Measurements from ENCODE around the gene PRRC2B. TPM values are rescaled to one million over a fixed set of nuclear protein-coding genes. Genes with fewer than 3 reads are reported as not detected.

The PRRC2B gene
- total RNA-seq, 1 donor from 2014 or later, result 174 TPM

GRCh38 chr9:131418143-131419025 is 24.5 kb downstream of the PRRC2B start:
- Mint-ChIP-seq H3K9me3 (no peaks in the 10 kb centered on the region), H3K4me1 (ENCODE audit: low read depth) (peaks cover 77% of the 10 kb centered on the region), H3K27ac (peak overlapping the region; percentile 84), H3K4me3 (ENCODE audit: low read depth) (peak overlapping the region; percentile 74), H3K36me3 (ENCODE audit: low read depth) (peaks cover 61% of the 10 kb centered on the region), H3K27me3 (ENCODE audit: low read depth) (no peaks in the 10 kb centered on the region)
- intact Hi-C loops (cut with micrococcal nuclease), result loop anchor here (2.0 to 10.0 kb wide), 2 partner anchors 20 to 64 kb away; no protein-coding TSS in a partner anchor
- no peak for DNase-seq (ENCODE audit: low spot score)

DNA sequence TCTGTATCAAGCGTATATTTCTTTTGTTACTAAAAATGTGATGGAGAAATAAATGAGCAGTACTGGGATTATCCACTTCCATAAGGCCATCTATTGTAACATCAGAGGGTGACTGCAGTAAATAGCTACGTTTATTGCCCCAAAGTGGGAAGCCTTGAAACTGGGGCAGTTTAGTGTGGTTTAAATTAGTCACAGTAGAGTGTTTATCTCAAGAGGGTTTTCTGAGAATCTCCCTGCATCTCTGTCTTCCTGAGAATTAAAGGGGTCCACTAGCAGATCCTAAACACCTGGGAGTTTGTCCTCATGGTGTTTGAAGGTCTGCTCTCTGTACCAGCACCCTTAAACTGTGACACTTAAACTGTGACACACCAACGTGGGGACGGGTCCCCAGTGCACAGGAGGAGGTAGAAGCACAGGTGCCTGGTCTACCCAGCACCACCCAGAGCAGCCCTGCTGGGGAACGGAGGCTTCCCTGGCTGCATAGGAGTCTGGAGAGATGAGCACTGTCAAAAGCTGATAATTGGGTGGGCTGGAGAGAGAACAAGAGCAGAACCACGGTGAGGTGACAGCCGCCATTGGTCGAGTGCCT is 25.2 kb downstream of the PRRC2B start:
- intact Hi-C loops (cut with micrococcal nuclease), result loop anchor here (2.0 to 10.0 kb wide), 2 partner anchors 20 to 64 kb away; no protein-coding TSS in a partner anchor
- Mint-ChIP-seq H3K36me3 (ENCODE audit: low read depth) (peaks cover 61% of the 10 kb centered on the region), H3K4me1 (ENCODE audit: low read depth) (peaks cover 76% of the 10 kb centered on the region), H3K9me3 (no peaks in the 10 kb centered on the region), H3K4me3 (ENCODE audit: low read depth) (peak overlapping the region; percentile 74), H3K27me3 (ENCODE audit: low read depth) (no peaks in the 10 kb centered on the region), H3K27ac (peak overlapping the region; percentile 84)
- no peak for DNase-seq (ENCODE audit: low spot score)

DNA sequence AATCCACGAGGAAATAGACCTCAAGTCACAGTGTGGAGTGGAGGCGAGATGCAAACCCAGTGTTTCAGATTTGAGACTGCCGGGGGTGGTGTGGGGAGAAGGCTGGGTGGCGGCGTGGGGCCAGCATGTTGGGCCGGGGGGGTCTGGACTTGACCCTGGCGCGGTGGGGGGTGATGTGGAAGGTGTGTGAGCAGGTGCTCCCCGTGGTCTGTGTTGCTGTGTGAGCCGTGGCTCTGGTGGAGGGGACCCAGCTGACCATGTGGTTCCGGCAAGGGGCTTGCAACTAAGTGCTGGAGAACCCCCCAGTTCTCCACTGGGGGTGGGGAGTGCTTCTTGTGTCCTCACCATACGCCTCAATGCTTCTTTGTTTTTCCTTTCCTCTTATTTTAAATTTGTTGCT is 25.8 kb downstream of the PRRC2B start:
- DNase-seq (ENCODE audit: low spot score), result no peak
- no peak overlapping the region for H3K4me3 Mint-ChIP-seq (ENCODE audit: low read depth)
- intact Hi-C loops (cut with micrococcal nuclease), result loop anchor here (2.0 to 10.0 kb wide), 2 partner anchors 21 to 65 kb away; no protein-coding TSS in a partner anchor

GRCh38 chr9:131420980-131421624 is 27.2 kb downstream of the PRRC2B start:
- DNase-seq (ENCODE audit: low spot score), result no peak
- Mint-ChIP-seq H3K36me3 (ENCODE audit: low read depth) (peaks cover 53% of the 10 kb centered on the region), H3K9me3 (no peaks in the 10 kb centered on the region), H3K27ac (peak overlapping the region; percentile 56), H3K4me1 (ENCODE audit: low read depth) (peaks cover 68% of the 10 kb centered on the region), H3K27me3 (ENCODE audit: low read depth) (no peaks in the 10 kb centered on the region), H3K4me3 (ENCODE audit: low read depth) (peak overlapping the region; percentile 4)
- intact Hi-C loops (cut with micrococcal nuclease), result no loop called here

More for the DNA sequence above, 25.8 kb downstream of the PRRC2B start:
- H3K9me3 Mint-ChIP-seq, result no peaks in the 10 kb centered on the region
- peaks cover 74% of the 10 kb centered on the region for H3K4me1 Mint-ChIP-seq (ENCODE audit: low read depth)
- no peaks in the 10 kb centered on the region for H3K27me3 Mint-ChIP-seq (ENCODE audit: low read depth)
- H3K27ac Mint-ChIP-seq, result peak overlapping the region; percentile 84
- H3K36me3 Mint-ChIP-seq (ENCODE audit: low read depth), result peaks cover 57% of the 10 kb centered on the region

GRCh38 chr9:131421691-131422090 is 27.8 kb downstream of the PRRC2B start:
- peak overlapping the region; percentile 56 for H3K27ac Mint-ChIP-seq

GRCh38 chr9:131422241-131422792 is 28.4 kb downstream of the PRRC2B start:
- no peaks in the 10 kb centered on the region for H3K27me3 Mint-ChIP-seq (ENCODE audit: low read depth)
- intact Hi-C loops (cut with micrococcal nuclease), result no loop called here
- peaks cover 54% of the 10 kb centered on the region for H3K36me3 Mint-ChIP-seq (ENCODE audit: low read depth)
- no peaks in the 10 kb centered on the region for H3K9me3 Mint-ChIP-seq
- DNase-seq (ENCODE audit: low spot score), result no peak
- peaks cover 58% of the 10 kb centered on the region for H3K4me1 Mint-ChIP-seq (ENCODE audit: low read depth)
- H3K27ac Mint-ChIP-seq, result peak overlapping the region; percentile 55
- H3K4me3 Mint-ChIP-seq (ENCODE audit: low read depth), result no peak overlapping the region

More at GRCh38 chr9:131421691-131422090, 27.8 kb downstream of the PRRC2B start:
- Mint-ChIP-seq H3K27me3 (ENCODE audit: low read depth) (no peaks in the 10 kb centered on the region), H3K4me1 (ENCODE audit: low read depth) (peaks cover 62% of the 10 kb centered on the region), H3K4me3 (ENCODE audit: low read depth) (no peak overlapping the region), H3K9me3 (no peaks in the 10 kb centered on the region), H3K36me3 (ENCODE audit: low read depth) (peaks cover 53% of the 10 kb centered on the region)
- no peak for DNase-seq (ENCODE audit: low spot score)
- intact Hi-C loops (cut with micrococcal nuclease), result no loop called here

- Mint-ChIP-seq H3K4me1 (ENCODE audit: low read depth) (peaks cover 50% of the 10 kb centered on the region), H3K9me3 (no peaks in the 10 kb centered on the region), H3K27ac (peak overlapping the region; percentile 55), H3K36me3 (ENCODE audit: low read depth) (peaks cover 47% of the 10 kb centered on the region), H3K27me3 (ENCODE audit: low read depth) (no peaks in the 10 kb centered on the region), H3K4me3 (ENCODE audit: low read depth) (no peak overlapping the region)
- intact Hi-C loops (cut with micrococcal nuclease), result no loop called here
- DNase-seq (ENCODE audit: low spot score), result no peak
Observed at GRCh38 chr9:131423171-131423581, 29.3 kb downstream of the PRRC2B start.

GRCh38 chr9:131426545-131426944 is 32.7 kb downstream of the PRRC2B start:
- H3K9me3 Mint-ChIP-seq, result no peaks in the 10 kb centered on the region
- no peak overlapping the region for H3K27ac Mint-ChIP-seq
- no peaks in the 10 kb centered on the region for H3K27me3 Mint-ChIP-seq (ENCODE audit: low read depth)
- H3K4me1 Mint-ChIP-seq (ENCODE audit: low read depth), result peaks cover 34% of the 10 kb centered on the region
- peaks cover 52% of the 10 kb centered on the region for H3K36me3 Mint-ChIP-seq (ENCODE audit: low read depth)
- no peak for DNase-seq (ENCODE audit: low spot score)
- intact Hi-C loops (cut with micrococcal nuclease), result no loop called here
- no peak overlapping the region for H3K4me3 Mint-ChIP-seq (ENCODE audit: low read depth)

- H3K4me1 Mint-ChIP-seq (ENCODE audit: low read depth), result peaks cover 19% of the 10 kb centered on the region
- peaks cover 61% of the 10 kb centered on the region for H3K36me3 Mint-ChIP-seq (ENCODE audit: low read depth)
- no peak overlapping the region for H3K4me3 Mint-ChIP-seq (ENCODE audit: low read depth)
Observed at GRCh38 chr9:131429121-131430012, 35.5 kb downstream of the PRRC2B start.

DNA sequence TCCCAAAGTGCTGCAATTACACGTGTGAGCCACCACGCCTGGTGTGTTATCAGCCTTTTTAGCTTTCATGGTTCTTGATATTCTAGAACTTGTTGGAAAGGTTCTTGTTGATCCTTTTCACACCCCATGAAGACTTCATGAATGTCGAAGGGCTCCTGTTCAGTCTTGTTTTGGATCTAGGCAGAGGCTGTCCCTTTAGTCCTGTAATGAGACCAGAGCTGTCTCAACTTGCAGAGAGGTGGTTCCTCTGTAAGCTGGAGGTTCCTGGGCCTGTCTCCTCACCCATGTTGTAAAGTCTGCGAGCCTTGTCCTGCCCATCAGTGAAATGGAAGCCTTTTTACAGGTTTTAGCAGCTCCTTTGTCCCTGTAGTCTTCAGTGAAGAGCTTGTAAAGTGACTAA is 38.2 kb downstream of the PRRC2B start:
- H3K4me1 Mint-ChIP-seq (ENCODE audit: low read depth), result peaks cover 17% of the 10 kb centered on the region
- peaks cover 73% of the 10 kb centered on the region for H3K36me3 Mint-ChIP-seq (ENCODE audit: low read depth)
- no peaks in the 10 kb centered on the region for H3K9me3 Mint-ChIP-seq
- no peak overlapping the region for H3K27ac Mint-ChIP-seq
- no peak for DNase-seq (ENCODE audit: low spot score)
- H3K27me3 Mint-ChIP-seq (ENCODE audit: low read depth), result no peaks in the 10 kb centered on the region
- intact Hi-C loops (cut with micrococcal nuclease), result no loop called here
- no peak overlapping the region for H3K4me3 Mint-ChIP-seq (ENCODE audit: low read depth)

More at GRCh38 chr9:131429121-131430012, 35.5 kb downstream of the PRRC2B start:
- intact Hi-C loops (cut with micrococcal nuclease), result no loop called here
- Mint-ChIP-seq H3K9me3 (no peaks in the 10 kb centered on the region), H3K27ac (peak overlapping the region; percentile 55), H3K27me3 (ENCODE audit: low read depth) (no peaks in the 10 kb centered on the region)
- no peak for DNase-seq (ENCODE audit: low spot score)

DNA sequence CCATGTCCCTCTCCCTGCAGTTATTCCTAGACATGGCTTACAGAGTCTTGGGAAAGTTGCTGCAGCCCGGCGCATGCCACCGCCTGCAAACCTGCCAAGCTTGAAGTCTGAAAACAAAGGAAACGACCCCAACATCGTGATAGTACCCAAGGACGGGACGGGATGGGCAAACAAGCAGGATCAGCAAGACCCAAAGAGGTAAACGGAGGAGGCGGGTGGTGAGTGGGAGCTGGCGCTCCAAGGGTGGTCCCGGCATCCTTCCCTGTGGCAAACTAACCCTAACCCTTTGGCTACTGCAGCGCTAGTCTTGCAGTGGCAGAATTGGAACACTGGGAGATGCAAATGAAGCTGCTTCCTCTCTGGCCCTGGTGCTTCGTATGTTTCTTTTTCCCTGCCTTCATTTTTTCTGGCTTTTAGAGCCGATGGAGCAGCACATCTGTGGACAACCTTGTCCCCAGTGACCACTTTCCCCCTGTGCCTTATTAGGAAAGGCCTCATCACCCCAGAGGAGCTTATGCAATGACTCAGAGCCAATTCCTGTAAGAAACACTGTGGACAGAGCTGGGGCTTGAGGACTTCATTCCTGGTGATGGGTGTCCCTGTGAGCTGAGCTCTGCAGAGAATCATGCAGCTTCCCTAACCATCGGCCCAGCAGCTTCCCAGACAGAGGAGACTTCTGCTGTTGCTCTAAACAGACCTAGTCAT is 38.9 kb downstream of the PRRC2B start:
- peak overlapping the region; percentile 33 for H3K27ac Mint-ChIP-seq
- no peak for DNase-seq (ENCODE audit: low spot score)

More for the DNA sequence above, 38.9 kb downstream of the PRRC2B start:
- Mint-ChIP-seq H3K4me1 (ENCODE audit: low read depth) (peaks cover 17% of the 10 kb centered on the region), H3K27me3 (ENCODE audit: low read depth) (no peaks in the 10 kb centered on the region), H3K4me3 (ENCODE audit: low read depth) (no peak overlapping the region), H3K36me3 (ENCODE audit: low read depth) (peaks cover 76% of the 10 kb centered on the region), H3K9me3 (no peaks in the 10 kb centered on the region)
- intact Hi-C loops (cut with micrococcal nuclease), result no loop called here
